Renal cortical epithelial cell (primary cell): Measurements from ENCODE around the gene AIF1L. TPM values are rescaled to one million over a fixed set of nuclear protein-coding genes. Genes with fewer than 3 reads are reported as not detected.
"Not testable (repeated sequence)": the region's sequence is repeated elsewhere in the genome, so short reads cannot be mapped to it uniquely, and the experiment has no call there.

Source experiments
- DNase-seq: peaks from one replicate; pipeline ENCODE4 v3.0.0-alpha.2; 2011; ENCODE audit warnings: low read depth
- total RNA-seq: library from RNA; depleted of rRNA; stranded (reverse); fragments of >200 nt; gene quantifications from 2 replicates; pipeline ENCODE4 v1.2.3, GENCODE V29; 2014

The AIF1L gene
- total RNA-seq, 1 donor from 2014 or later = 450 TPM

GRCh38 chr9:131121346-131121745, 25.0 kb downstream of the AIF1L start:
- DNase-seq = no peak

DNA sequence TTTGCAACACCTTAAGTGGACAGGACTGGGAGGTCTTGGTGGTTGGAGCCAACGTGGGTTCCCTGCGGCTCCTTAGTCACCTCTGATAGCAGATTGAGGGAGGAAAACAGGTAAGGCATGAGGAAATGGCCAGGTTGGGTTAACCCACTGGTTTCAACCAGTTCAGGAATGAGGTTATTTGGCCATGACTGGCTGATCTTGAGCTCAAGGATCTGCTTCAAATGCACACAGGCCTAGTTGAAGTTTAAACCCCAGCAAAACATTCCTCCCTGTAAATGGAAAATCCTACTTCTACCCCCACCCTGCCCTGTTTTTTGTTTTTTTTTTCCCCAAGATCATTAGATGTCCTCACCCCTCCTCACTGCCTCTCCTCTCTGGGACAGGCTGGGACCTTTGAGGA, 25.8 kb downstream of the AIF1L start:
- DNase-seq = peak; percentile 97

DNA sequence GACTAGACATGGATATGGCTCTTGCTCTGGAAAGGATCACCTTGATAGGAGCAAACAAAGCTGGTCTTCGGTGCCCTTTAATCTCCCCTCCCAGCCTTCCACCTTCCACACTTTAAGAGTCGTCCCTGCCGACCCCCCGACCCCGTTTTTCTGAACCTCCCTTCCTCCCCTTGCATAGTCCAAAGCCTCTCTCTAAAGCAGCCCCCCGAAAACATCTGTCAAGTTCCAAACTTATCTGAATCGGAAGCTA, 28.6 kb downstream of the AIF1L start:
- no peak for DNase-seq

GRCh38 chr9:131125288-131126058, 29.1 kb downstream of the AIF1L start, which contains the start of gene NUP214:
Gene NUP214, plus strand, starts transcription at chr9:131125586. Its CDS starts 119 bp downstream, at chr9:131125705.
- peak; percentile 90 for DNase-seq

DNA sequence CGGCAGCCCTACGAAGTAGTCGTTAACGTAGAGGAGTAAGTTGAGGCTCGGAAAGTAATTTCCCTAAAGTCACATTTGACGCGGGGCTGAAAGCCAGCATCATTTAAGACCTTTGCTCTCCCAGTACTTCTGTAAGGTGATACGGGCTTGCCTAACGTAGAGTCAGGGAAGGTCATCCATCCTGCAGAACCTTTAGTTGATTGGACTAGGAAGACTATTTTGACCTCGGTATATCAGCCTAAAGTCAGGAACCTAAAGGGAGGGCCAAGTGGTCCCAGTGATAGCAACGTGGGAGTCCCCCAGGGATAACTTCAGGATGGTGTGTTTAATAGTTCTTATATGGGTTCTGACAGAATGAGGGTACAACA, 29.7 kb downstream of the AIF1L start:
- DNase-seq = no peak

GRCh38 chr9:131129183-131129582, 32.9 kb downstream of the AIF1L start:
- DNase-seq = no peak

- no peak for DNase-seq
Measured at GRCh38 chr9:131138676-131139075, 42.3 kb downstream of the AIF1L start.

GRCh38 chr9:131140112-131140511, 43.8 kb downstream of the AIF1L start:
- no peak for DNase-seq

GRCh38 chr9:131140550-131140949, 44.2 kb downstream of the AIF1L start:
- DNase-seq = no peak

DNA sequence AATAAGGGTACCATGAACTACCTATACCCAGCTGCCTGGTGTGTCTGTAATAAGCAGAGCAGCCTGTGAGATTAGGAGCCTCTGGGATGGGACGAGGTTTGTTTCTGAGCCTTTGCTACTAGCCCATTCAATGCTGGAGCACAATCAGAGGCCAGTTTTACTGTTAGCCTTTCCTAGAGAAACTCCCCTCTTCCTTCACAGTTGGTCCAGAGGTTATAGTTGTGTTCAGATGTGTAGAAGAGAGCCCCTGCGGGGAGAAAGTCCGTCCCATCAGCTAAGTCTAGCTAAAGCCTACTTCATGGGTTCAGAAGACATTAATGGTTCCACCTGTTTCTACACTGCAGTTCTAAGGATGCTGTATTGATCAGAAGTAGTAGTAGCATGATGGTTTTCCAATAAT, 45.8 kb downstream of the AIF1L start:
- no peak for DNase-seq

DNA sequence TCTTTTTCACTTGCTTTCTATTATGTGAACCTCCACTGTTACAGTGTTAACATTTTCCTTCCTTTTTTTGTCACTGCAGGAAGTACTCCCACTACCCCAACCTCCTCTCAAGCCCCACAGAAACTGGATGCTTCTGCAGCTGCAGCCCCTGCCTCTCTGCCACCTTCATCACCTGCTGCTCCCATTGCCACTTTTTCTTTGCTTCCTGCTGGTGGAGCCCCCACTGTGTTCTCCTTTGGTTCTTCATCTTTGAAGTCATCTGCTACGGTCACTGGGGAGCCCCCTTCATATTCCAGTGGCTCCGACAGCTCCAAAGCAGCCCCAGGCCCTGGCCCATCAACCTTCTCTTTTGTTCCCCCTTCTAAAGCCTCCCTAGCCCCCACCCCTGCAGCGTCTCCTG, 47.9 kb downstream of the AIF1L start:
- DNase-seq = no peak

DNA sequence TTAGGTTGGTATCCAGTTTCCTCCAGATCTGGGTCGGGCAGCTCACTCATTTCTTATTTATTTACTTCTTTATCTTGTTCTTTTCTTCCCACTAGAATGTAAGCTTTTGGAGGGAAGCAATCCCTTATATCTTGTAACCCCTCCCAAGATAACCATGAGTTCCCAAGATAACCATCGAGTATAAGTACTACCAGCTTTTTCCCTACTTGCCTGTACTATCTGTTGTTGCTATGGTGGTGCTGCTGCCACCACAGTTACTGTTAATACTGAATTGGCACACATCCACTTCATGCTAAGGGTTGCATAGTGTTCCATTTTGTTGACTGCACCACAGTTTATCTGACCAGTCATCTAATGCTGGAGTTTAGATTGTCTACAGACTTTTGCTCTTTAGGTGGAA, 48.9 kb downstream of the AIF1L start:
- DNase-seq = no peak

DNA sequence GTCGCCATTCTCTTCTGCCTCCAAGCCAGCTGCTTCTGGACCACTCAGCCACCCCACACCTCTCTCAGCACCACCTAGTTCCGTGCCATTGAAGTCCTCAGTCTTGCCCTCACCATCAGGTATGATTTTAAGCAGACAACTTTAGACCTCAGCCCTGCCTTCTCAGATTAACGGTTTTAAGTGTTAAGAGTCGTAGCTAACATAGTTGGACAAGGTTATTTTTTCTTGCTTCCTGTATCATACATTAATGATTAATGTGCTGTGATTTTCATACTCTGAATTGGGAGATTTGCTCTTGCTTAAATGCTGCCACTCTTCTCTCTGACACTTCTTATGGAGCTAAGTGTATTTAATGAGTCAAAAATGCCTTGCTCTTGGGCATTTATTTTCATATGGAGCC, 49.9 kb downstream of the AIF1L start:
- DNase-seq = no peak

- no peak for DNase-seq
Measured at GRCh38 chr9:131148276-131148675, 51.9 kb downstream of the AIF1L start.

- DNase-seq = no peak
Measured at GRCh38 chr9:131148966-131149687, 52.8 kb downstream of the AIF1L start.

DNA sequence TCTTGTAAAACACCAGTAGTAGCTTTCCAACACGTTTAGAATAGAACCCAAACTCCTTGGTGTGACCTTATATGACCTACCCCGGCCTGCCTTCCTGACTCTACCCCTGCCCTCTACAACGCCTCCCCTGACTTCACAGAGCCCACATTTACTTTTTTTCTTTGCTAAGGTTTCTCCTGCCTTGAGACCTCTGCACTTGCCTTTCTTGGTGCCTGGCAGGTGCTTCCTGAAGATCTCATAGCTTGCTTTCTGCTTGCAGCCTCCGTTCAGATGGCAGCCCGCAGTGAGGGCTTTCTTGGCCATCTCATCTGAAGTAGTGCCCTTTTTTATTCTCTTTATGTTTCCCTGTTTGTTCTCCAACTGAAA, 53.3 kb downstream of the AIF1L start:
- no peak for DNase-seq

DNA sequence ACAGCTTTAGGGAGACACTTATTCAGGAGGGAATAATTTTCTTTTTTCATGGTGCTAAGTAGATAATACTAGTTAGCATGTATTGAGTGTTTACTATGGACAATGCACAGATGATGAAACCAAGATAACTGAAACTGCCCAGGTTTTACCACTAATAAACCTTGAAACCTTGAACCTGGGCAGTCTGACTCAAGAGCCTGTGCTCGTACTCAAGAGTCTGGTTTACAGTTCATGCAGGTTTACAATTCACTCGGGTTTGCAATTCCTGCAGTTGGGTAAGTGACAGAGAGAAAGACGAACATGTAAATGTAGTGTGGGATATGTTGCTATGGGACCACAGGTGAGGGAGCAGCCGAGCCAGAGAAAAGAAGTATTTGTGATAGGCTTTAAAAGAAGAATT, 57.3 kb downstream of the AIF1L start:
- no peak for DNase-seq

GRCh38 chr9:131158673-131159072, 62.3 kb downstream of the AIF1L start:
- DNase-seq = not testable (repeated sequence)

GRCh38 chr9:131160416-131161112, 64.2 kb downstream of the AIF1L start:
- peak; percentile 34 for DNase-seq

DNA sequence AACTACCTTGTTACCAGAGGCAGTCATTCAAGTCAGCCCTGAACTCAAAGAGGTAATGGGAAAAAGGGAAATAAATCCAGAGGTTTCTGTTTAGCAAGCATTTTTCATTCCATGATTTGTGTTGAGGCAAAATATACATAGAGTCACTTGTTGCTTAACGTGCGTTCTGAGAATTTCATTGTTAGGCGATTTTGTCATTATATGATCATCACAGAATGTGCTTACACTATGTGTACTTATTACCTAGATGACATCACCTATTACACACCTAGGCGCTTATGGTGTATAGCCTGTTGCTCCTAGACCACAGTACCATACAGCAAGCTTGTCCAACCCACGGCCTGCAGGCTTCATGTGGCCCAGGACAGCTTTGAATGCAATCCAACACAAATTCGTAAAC, 65.3 kb downstream of the AIF1L start:
- no peak for DNase-seq

- DNase-seq = no peak
Measured at GRCh38 chr9:131162886-131163285, 66.6 kb downstream of the AIF1L start.

GRCh38 chr9:131165523-131165922, 69.2 kb downstream of the AIF1L start:
- no peak for DNase-seq

GRCh38 chr9:131167146-131167692, 70.9 kb downstream of the AIF1L start:
- no peak for DNase-seq
